Measurements from ENCODE around the gene TENT4A. TPM values are rescaled to one million over a fixed set of nuclear protein-coding genes. Genes with fewer than 3 reads are reported as not detected.
A peak's percentile ranks its signal among the peaks of the same experiment; 100 is the strongest.
"Not testable (repeated sequence)": the region's sequence is repeated elsewhere in the genome, so short reads cannot be mapped to it uniquely, and the experiment has no call there.

Gene TENT4A
- total and polyA plus RNA-seq, 4 donors, result 14.1 to 29.8 (median 22.8) TPM

DNA sequence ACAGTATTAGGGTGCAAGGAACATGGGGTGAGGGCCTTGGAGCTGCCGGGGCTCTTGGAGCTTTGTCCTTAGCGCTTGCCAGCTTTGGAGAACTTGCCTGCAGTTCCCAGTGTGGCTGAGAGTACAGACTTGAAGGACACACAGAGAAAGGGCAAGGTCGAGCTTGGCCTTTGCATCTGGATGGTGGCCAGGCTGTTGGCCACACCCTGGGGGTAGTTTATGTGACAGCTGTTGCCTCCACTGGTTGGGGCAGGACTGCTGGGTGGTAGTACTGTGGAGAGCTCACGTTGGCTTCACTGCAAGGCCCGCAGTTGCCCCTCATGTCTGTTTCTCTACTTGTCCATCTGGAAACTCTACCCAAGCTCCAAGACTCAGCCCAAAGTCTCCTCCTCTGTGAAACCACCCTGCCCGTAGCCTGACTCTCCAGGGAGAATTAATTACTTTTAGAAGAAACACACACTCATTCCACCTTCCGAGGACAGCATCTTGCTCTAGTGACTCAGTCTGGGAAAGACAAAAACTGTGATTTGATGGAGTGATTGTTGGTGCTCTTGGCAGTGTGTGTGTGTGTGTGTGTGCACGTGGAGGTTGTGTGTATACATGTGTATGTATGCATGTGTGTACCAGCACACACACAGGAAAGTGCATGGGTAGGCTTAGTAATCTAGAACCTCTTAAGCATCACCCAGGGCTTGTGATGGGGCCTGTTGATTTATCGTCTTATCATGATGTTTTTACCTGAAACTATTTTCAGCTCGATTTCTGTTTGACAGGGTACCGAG, 57.8 kb downstream of the TENT4A start:
- WGBS (ENCODE audit: insufficient coverage), result 88% methylated on average over 8 of the region's 11 CpGs
- H3K9me3 ChIP-seq (ENCODE audit: control insufficient read depth, insufficient read depth, low read length), result no peaks in the 10 kb centered on the region
- no peak for DNase-seq (ENCODE audit: low read depth in 4 of 6, low spot score in 6 of 6)
- H3K36me3 ChIP-seq (ENCODE audit: control insufficient read depth, insufficient read depth, low read length), result peaks cover 5% of the 10 kb centered on the region
- no peaks in the 10 kb centered on the region for H3K27me3 ChIP-seq (ENCODE audit: control insufficient read depth, insufficient read depth, low read length)
- peaks cover 21% of the 10 kb centered on the region for H3K4me1 ChIP-seq (ENCODE audit: control insufficient read depth, insufficient read depth, low read length)
- H3K4me3 ChIP-seq (ENCODE audit: low read depth, low read length), result no peak overlapping the region
- H3K27ac ChIP-seq (ENCODE audit: low read depth, low read length), result no peak overlapping the region

DNA sequence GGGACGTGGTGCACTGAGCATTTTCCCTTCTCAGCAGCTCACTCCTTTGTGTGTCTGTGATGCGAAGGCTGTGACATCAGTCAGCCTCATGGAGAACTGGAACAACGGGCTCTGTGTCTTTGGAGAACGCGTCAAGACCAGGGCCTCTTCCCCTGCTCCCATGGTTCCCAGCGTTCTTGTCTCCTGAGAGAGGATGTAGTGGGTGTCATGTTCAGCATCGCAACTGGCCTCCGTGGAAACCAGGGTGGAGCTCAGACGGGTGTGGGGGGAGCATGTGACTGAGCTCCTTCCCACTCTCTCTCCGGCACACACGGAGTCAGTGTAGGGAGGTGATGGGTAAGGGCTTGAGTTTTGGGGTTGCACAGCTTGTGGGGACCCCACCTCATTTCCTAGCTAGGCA, 59.7 kb downstream of the TENT4A start:
- no peak overlapping the region for H3K4me3 ChIP-seq (ENCODE audit: low read depth, low read length)
- DNase-seq (ENCODE audit: low read depth in 4 of 6, low spot score in 6 of 6), result peak in 2 of 6 donors; percentile 26 to 45
- H3K4me1 ChIP-seq (ENCODE audit: control insufficient read depth, insufficient read depth, low read length), result peaks cover 12% of the 10 kb centered on the region
- H3K27ac ChIP-seq (ENCODE audit: low read depth, low read length), result no peak overlapping the region
- no peaks in the 10 kb centered on the region for H3K27me3 ChIP-seq (ENCODE audit: control insufficient read depth, insufficient read depth, low read length)
- no peaks in the 10 kb centered on the region for H3K9me3 ChIP-seq (ENCODE audit: control insufficient read depth, insufficient read depth, low read length)
- H3K36me3 ChIP-seq (ENCODE audit: control insufficient read depth, insufficient read depth, low read length), result peaks cover 5% of the 10 kb centered on the region
- 86% methylated on average over 7 of the region's 11 CpGs for WGBS (ENCODE audit: insufficient coverage)

DNA sequence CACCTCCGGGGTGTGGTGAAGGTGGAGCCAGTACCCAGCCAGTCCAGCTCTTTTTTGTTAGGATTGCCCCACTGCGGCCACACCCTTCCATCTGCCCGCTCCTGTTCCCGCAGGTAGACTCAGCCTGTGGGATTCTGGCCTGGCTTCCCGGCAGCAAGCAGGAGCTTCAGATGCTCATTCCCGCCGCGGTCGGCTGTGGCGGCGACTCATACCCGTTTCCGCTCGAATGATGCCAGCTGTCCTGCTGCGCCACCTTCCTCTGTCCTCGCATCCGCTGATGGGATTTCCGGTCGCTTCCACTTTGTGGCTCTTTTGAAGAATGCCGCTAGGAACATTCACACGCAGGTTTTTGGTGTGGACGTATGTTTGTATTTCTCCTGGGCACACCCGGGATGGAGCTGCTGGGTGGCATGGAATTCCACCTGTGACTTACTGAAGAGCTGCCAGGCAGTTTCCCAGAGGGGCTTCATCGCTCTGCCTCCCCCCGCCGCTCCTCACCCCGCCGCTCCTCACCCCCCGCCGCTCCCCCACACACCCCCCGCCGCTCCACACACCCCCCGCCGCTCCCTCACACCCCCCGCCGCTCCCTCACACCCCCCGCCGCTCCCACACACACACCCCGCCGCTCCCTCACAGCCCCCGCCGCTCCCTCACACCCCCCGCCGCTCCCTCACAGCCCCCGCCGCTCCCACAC, 60.3 kb downstream of the TENT4A start:
- peak in 1 of 6 donors; percentile 84 for DNase-seq (ENCODE audit: low read depth in 4 of 6, low spot score in 6 of 6)
- no peak overlapping the region for H3K27ac ChIP-seq (ENCODE audit: low read depth, low read length)
- H3K4me1 ChIP-seq (ENCODE audit: control insufficient read depth, insufficient read depth, low read length), result peaks cover 12% of the 10 kb centered on the region
- WGBS (ENCODE audit: insufficient coverage), result 95% methylated on average over 22 of the region's 46 CpGs
- peaks cover 5% of the 10 kb centered on the region for H3K36me3 ChIP-seq (ENCODE audit: control insufficient read depth, insufficient read depth, low read length)
- H3K4me3 ChIP-seq (ENCODE audit: low read depth, low read length), result no peak overlapping the region
- no peaks in the 10 kb centered on the region for H3K9me3 ChIP-seq (ENCODE audit: control insufficient read depth, insufficient read depth, low read length)
- no peaks in the 10 kb centered on the region for H3K27me3 ChIP-seq (ENCODE audit: control insufficient read depth, insufficient read depth, low read length)

DNA sequence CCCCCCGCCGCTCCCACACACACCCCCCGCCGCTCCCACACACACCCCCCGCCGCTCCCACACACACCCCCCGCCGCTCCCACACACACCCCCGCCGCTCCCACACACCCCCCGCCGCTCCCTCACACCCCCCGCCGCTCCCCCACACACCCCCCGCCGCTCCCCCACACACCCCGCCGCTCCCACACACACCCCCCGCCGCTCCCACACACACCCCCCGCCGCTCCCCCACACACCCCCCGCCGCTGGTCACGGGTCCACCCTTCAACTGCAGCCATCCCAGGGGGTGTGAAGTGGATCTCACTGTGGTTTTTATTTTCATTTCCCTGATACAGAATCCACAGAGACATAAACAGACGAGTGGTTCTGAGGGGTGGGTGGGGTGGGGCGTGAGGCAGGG, 61.0 kb downstream of the TENT4A start:
- DNase-seq (ENCODE audit: low read depth in 4 of 6, low spot score in 6 of 6); H3K4me3 ChIP-seq (ENCODE audit: low read depth, low read length); H3K27me3 ChIP-seq (ENCODE audit: control insufficient read depth, insufficient read depth, low read length); H3K27ac ChIP-seq (ENCODE audit: low read depth, low read length); H3K36me3 ChIP-seq (ENCODE audit: control insufficient read depth, insufficient read depth, low read length); H3K9me3 ChIP-seq (ENCODE audit: control insufficient read depth, insufficient read depth, low read length): not testable (repeated sequence)
- H3K4me1 ChIP-seq (ENCODE audit: control insufficient read depth, insufficient read depth, low read length), result peaks cover 12% of the 10 kb centered on the region
- WGBS (ENCODE audit: insufficient coverage), result no CpG with 5 or more reads among the region's 27 CpGs

DNA sequence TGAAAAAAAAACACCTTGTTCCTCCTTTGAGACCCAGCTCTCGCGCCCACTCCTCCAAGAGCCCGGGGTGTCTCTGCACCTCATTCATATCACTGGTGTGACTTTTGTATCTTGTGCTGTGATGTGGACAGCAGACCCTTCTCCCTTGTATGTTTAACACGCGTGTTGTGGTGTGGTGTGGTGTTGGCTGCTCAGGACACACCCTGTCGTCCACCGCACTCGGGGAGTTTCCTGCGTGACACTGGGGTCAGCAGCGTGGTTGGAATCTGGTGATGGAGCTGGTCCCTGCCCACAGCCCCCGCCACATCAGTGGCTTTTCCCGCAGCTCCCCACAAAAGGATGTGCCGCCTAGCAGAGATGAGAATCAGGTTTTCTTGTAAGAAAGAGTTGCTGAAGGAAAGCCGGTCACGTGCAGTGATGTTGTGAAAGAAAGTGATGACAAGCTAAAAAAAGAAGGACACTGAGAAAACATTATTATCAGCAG, 61.5 kb downstream of the TENT4A start:
- H3K36me3 ChIP-seq (ENCODE audit: control insufficient read depth, insufficient read depth, low read length), result no peaks in the 10 kb centered on the region
- WGBS (ENCODE audit: insufficient coverage), result 91% methylated on average over 8 of the region's 15 CpGs

DNA sequence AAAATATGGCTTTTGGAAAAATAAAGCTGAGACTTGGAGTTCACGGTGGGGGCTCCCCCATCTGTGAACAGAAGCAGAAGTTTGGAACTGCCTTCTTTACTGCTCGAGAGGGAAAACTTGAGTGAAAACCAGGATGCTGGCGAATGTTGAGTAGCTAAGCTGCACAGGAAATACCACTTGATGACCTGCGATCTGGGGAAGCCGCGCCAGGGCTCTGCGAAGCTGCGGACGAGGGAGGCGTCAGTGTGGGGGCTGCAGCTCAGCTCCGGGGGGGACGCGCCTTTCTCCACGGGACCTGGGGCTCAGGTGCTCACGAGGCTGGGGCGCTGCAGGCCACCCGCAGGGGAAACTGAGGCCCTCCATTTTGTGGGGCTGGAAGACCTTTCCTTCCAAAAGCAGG, 62.3 kb downstream of the TENT4A start:
- Histone ChIP-seq H3K36me3 (ENCODE audit: control insufficient read depth, insufficient read depth, low read length) (no peaks in the 10 kb centered on the region), H3K9me3 (ENCODE audit: control insufficient read depth, insufficient read depth, low read length) (no peaks in the 10 kb centered on the region), H3K4me1 (ENCODE audit: control insufficient read depth, insufficient read depth, low read length) (peaks cover 12% of the 10 kb centered on the region), H3K4me3 (ENCODE audit: low read depth, low read length) (no peak overlapping the region), H3K27ac (ENCODE audit: low read depth, low read length) (no peak overlapping the region), H3K27me3 (ENCODE audit: control insufficient read depth, insufficient read depth, low read length) (no peaks in the 10 kb centered on the region)
- 85% methylated on average over 17 of the region's 17 CpGs for WGBS (ENCODE audit: insufficient coverage)
- no peak for DNase-seq (ENCODE audit: low read depth in 4 of 6, low spot score in 6 of 6)

More for the DNA sequence above, 61.5 kb downstream of the TENT4A start:
- no peak overlapping the region for H3K27ac ChIP-seq (ENCODE audit: low read depth, low read length)
- H3K9me3 ChIP-seq (ENCODE audit: control insufficient read depth, insufficient read depth, low read length), result no peaks in the 10 kb centered on the region
- H3K4me1 ChIP-seq (ENCODE audit: control insufficient read depth, insufficient read depth, low read length), result peaks cover 12% of the 10 kb centered on the region
- H3K4me3 ChIP-seq (ENCODE audit: low read depth, low read length), result no peak overlapping the region
- no peak for DNase-seq (ENCODE audit: low read depth in 4 of 6, low spot score in 6 of 6)
- H3K27me3 ChIP-seq (ENCODE audit: control insufficient read depth, insufficient read depth, low read length), result no peaks in the 10 kb centered on the region

DNA sequence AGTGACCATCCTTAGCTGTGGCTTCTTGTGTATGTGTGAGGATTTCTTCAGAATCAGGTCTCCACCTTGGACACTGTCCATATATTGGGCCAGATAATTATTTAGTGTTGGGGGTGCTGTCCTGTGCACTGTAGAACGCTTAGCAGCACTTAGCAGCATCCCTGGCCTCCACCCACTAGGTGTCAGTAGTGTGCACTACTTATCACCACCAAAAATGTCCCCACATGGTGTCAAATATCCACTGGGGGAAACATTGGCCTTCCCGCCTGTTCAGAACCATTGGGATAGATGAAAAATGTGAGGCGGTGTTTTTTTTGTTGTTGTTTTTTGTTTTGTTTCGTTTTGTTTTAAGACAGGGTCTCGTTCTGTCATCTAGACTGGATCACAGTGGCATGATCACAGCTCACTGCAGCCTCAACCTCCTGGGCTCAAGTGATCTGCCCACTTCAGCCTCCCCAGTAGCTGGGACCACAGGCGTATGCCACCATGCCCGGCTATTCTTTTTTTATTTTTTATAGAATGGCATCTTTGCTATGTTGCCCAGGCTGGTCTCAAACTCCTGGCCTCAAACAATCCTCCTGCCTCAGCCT, 67.7 kb downstream of the TENT4A start:
- H3K4me1 ChIP-seq (ENCODE audit: control insufficient read depth, insufficient read depth, low read length), result no peaks in the 10 kb centered on the region
- 100% methylated on average over 5 of the region's 7 CpGs for WGBS (ENCODE audit: insufficient coverage)

DNA sequence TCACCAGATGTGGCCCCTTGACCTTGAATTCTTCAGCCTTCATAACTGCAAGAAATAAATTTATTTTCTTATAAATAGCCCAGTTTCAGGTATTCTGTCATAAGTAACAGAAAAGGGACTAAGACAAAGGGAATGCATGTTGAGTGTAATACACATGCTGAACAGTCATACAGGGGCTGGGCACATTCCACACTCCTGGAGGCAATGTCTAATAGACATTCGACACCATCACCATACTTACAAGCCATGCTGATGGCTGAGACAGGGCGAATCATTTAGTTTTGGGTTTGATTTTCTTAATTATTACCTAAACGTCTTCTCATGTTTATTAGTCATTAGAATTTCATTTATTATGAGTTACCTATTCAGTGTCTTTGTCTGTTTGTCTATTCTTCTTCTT, 68.5 kb downstream of the TENT4A start:
- Histone ChIP-seq H3K4me3 (ENCODE audit: low read depth, low read length) (no peak overlapping the region), H3K27me3 (ENCODE audit: control insufficient read depth, insufficient read depth, low read length) (no peaks in the 10 kb centered on the region), H3K27ac (ENCODE audit: low read depth, low read length) (no peak overlapping the region), H3K4me1 (ENCODE audit: control insufficient read depth, insufficient read depth, low read length) (no peaks in the 10 kb centered on the region), H3K9me3 (ENCODE audit: control insufficient read depth, insufficient read depth, low read length) (no peaks in the 10 kb centered on the region), H3K36me3 (ENCODE audit: control insufficient read depth, insufficient read depth, low read length) (no peaks in the 10 kb centered on the region)
- WGBS (ENCODE audit: insufficient coverage), result no CpG with 5 or more reads among the region's 3 CpGs
- DNase-seq (ENCODE audit: low read depth in 4 of 6, low spot score in 6 of 6), result no peak

More for the DNA sequence above, 67.7 kb downstream of the TENT4A start:
- H3K27ac ChIP-seq (ENCODE audit: low read depth, low read length), result no peak overlapping the region
- H3K36me3 ChIP-seq (ENCODE audit: control insufficient read depth, insufficient read depth, low read length), result no peaks in the 10 kb centered on the region
- no peaks in the 10 kb centered on the region for H3K9me3 ChIP-seq (ENCODE audit: control insufficient read depth, insufficient read depth, low read length)
- H3K4me3 ChIP-seq (ENCODE audit: low read depth, low read length), result no peak overlapping the region
- no peaks in the 10 kb centered on the region for H3K27me3 ChIP-seq (ENCODE audit: control insufficient read depth, insufficient read depth, low read length)
- DNase-seq (ENCODE audit: low read depth in 4 of 6, low spot score in 6 of 6), result no peak

DNA sequence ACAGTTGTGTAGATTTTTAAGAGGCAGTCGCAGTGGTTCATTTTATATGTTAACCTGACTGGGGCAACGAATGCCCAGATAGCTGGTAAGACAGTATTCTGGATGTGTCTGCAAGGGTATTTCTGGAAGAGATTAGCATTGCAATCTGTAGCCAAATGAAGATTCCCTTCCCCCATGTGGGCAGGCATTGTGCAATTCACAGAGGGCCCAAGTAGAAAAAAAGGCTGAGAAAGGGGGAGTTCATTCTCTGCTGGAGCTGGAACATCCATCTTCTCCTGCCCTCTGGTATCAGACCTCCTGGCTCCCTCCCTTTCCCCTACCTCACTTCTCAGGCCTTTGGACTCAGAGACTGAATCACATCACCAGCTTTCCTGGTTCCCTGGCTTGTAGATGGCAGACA, 70.6 kb downstream of the TENT4A start:
- no peaks in the 10 kb centered on the region for H3K27me3 ChIP-seq (ENCODE audit: control insufficient read depth, insufficient read depth, low read length)
- no peaks in the 10 kb centered on the region for H3K36me3 ChIP-seq (ENCODE audit: control insufficient read depth, insufficient read depth, low read length)
- no peak overlapping the region for H3K4me3 ChIP-seq (ENCODE audit: low read depth, low read length)
- no peaks in the 10 kb centered on the region for H3K4me1 ChIP-seq (ENCODE audit: control insufficient read depth, insufficient read depth, low read length)
- H3K27ac ChIP-seq (ENCODE audit: low read depth, low read length), result no peak overlapping the region
- DNase-seq (ENCODE audit: low read depth in 4 of 6, low spot score in 6 of 6), result no peak
- no peaks in the 10 kb centered on the region for H3K9me3 ChIP-seq (ENCODE audit: control insufficient read depth, insufficient read depth, low read length)
- WGBS (ENCODE audit: insufficient coverage), result 100% methylated on average over 1 of the region's 2 CpGs
